C4-2B (cell line): ENCODE measurements around the gene SIK3.

Experiments used
- CTCF ChIP-seq: fragments of 450-650 bp; conservative IDR thresholded peaks from 2 replicates; pipeline ENCODE4 v1.5.1; 2017; ENCODE audit warnings: mild to moderate bottlenecking
- ZFX ChIP-seq: fragments of 450-650 bp; IDR thresholded peaks from 2 replicates; pipeline ENCODE4 v1.6.1; 2017

- TF ChIP-seq CTCF (no peak), ZFX (no peak)
These were observed 179.1 kb downstream of the SIK3 start for GRCh38 chr11:116918925-116919655.
